GM18511 (cell line): Measurements from ENCODE around the gene ZNF287.

ENCODE experiments used
- ATAC-seq: cut with Tn5 transposase; IDR thresholded peaks from one replicate; pipeline ENCODE4 v1.9.1; 2021; ENCODE audit warnings: mild to moderate bottlenecking, moderate library complexity; ENCODE audit not compliant: unreplicated experiment

The ZNF287 gene

GRCh38 chr17:16517477-16517876 is 51.5 kb downstream of the ZNF287 start:
- no peak for ATAC-seq

- ATAC-seq, result no peak
These were observed 52.4 kb downstream of the ZNF287 start for GRCh38 chr17:16516594-16517051.

- ATAC-seq, result no peak
These were observed 53.1 kb downstream of the ZNF287 start for GRCh38 chr17:16515933-16516332.

GRCh38 chr17:16513873-16514272 is 55.1 kb downstream of the ZNF287 start:
- no peak for ATAC-seq

GRCh38 chr17:16512011-16512410 is 57.0 kb downstream of the ZNF287 start:
- ATAC-seq, result no peak

GRCh38 chr17:16511593-16511992 is 57.4 kb downstream of the ZNF287 start:
- no peak for ATAC-seq

GRCh38 chr17:16507918-16508533 is 61.0 kb downstream of the ZNF287 start:
- no peak for ATAC-seq

GRCh38 chr17:16506188-16506587 is 62.8 kb downstream of the ZNF287 start:
- ATAC-seq, result no peak

- ATAC-seq, result no peak
These were observed 64.0 kb downstream of the ZNF287 start for GRCh38 chr17:16504984-16505383.
